Aorta (tissue), 5 donors: ENCODE data around the gene RPA1. TPM values are rescaled to one million over a fixed set of nuclear protein-coding genes. Genes with fewer than 3 reads are reported as not detected.

ENCODE experiments used
- ATAC-seq: fragments of 200-7000 bp; cut with Tn5 transposase; one replicate; pipeline ENCODE4 v1.9.1; 2022; ENCODE audit warnings: moderate library complexity; ENCODE audit not compliant: low FRiP score
- DNase-seq, 2 donors: peaks; one replicate each; pipeline ENCODE4 v3.0.0-alpha.2; 2020
- H3K27ac ChIP-seq, 2 donors: one replicate each; pipeline ENCODE4 v1.5.1; 2013; ENCODE audit warnings: low read length in 2 of 2, mild to moderate bottlenecking in 2 of 2, moderate library complexity in 2 of 2, control low read depth in 1 of 2, inconsistent platforms in 1 of 2, low read depth in 1 of 2
- H3K27me3 ChIP-seq, 2 donors: one replicate each; pipeline ENCODE4 v1.6.1; 2013; ENCODE audit warnings: control low read depth in 1 of 2, low read length in 1 of 2, mild to moderate bottlenecking in 1 of 2, moderate library complexity in 1 of 2; ENCODE audit not compliant: insufficient read depth in 2 of 2, control insufficient read depth in 1 of 2
- H3K36me3 ChIP-seq, 2 donors: one replicate each; pipeline ENCODE4 v1.6.1; 2013; ENCODE audit warnings: control low read depth in 1 of 2, low read length in 1 of 2, mild to moderate bottlenecking in 1 of 2; ENCODE audit not compliant: insufficient read depth in 2 of 2, control insufficient read depth in 1 of 2
- H3K4me1 ChIP-seq, 2 donors: one replicate each; pipeline ENCODE4 v1.6.1; 2013; ENCODE audit warnings: low read length in 2 of 2, control low read depth in 1 of 2, mild to moderate bottlenecking in 1 of 2, moderate library complexity in 1 of 2; ENCODE audit not compliant: insufficient read depth in 2 of 2, control insufficient read depth in 1 of 2
- H3K4me3 ChIP-seq, 2 donors: one replicate each; pipeline ENCODE4 v1.5.1; 2013; ENCODE audit warnings: low read length in 2 of 2, control low read depth in 1 of 2, mild to moderate bottlenecking in 1 of 2
- H3K9me3 ChIP-seq: one replicate; pipeline ENCODE4 v1.6.1; 2013; ENCODE audit warnings: mild to moderate bottlenecking, low read length; ENCODE audit not compliant: control insufficient read depth
- WGBS, 2 donors: extraction: QIAGEN DNeasy Blood & Tissue Kit; methylation state at CpG; one replicate each; pipeline ENCODE4 v1.1.7; 2013; 5-methylcytosine and 5-hydroxymethylcytosine counted together
- intact Hi-C, 2 donors: fragments of 100-400 bp; cut with DNase I; formaldehyde crosslinking; loops; one replicate each; pipeline versions ENCODE4 v1.14.2 to v1.15.0; 2022
- polyA plus RNA-seq, 2 donors: library from polyadenylated mRNA; stranded (reverse); fragments of 200-250 nt; gene quantifications; one replicate each; pipeline ENCODE4 v1.2.3, GENCODE V29; 2013
- total RNA-seq, 2 donors: library from RNA; stranded (reverse); fragmentation: NEBNext Ultra II Directional; extraction: Animal tissue kit (Norgen Biotek cat#: 25700); gene quantifications; one replicate each; pipeline ENCODE4 v1.2.1, GENCODE V29; 2021
- donor health status: healthy with polysubstance abuse.
- donor health status: Bipolar disorder and iron deficiency.
- donor health status: DM: no; HTN: no; CAD: no.
- donor health status: DM: no; HTN: no; CAD: no.
- donor health status: DM: yes; HTN: yes; CAD: no.

RPA1 gene
- total and polyA plus RNA-seq, 4 donors, result 17.2 to 75.0 (median 44.4) TPM

GRCh38 chr17:1865252-1866037 is 35.6 kb downstream of the RPA1 start:
- intact Hi-C loops, result loop anchor here (2.0 to 10.0 kb wide), 2 partner anchors 141 kb away; partner anchors contain the start of gene WDR81 (in 2 of the 2)
- H3K36me3 ChIP-seq, result peaks cover 0 to 2% of the 10 kb centered on the region in 2 donors
- WGBS, 2 donors, result 82% methylated on average over 17 of the region's 17 CpGs
- no peak overlapping the region for H3K4me3 ChIP-seq
- DNase-seq (no peak), ATAC-seq (no peak)
- H3K4me1 ChIP-seq, result no peaks in the 10 kb centered on the region
- no peaks in the 10 kb centered on the region for H3K9me3 ChIP-seq
- no peaks in the 10 kb centered on the region for H3K27me3 ChIP-seq
- H3K27ac ChIP-seq, result no peak overlapping the region

GRCh38 chr17:1867307-1867706 is 37.5 kb downstream of the RPA1 start:
- intact Hi-C loops, result loop anchor here in 1 of 2 donors (10.0 kb wide), 1 partner anchor 143 kb away; the partner anchor contains the start of gene WDR81

GRCh38 chr17:1868090-1868489 is 38.3 kb downstream of the RPA1 start:
- H3K4me1 ChIP-seq, result no peaks in the 10 kb centered on the region
- peaks cover 0 to 2% of the 10 kb centered on the region in 2 donors for H3K36me3 ChIP-seq
- DNase-seq (no peak), ATAC-seq (no peak)
- no peaks in the 10 kb centered on the region for H3K27me3 ChIP-seq
- intact Hi-C loops, result loop anchor here in 1 of 2 donors (10.0 kb wide), 1 partner anchor 143 kb away; the partner anchor contains the start of gene WDR81
- H3K4me3 ChIP-seq, result no peak overlapping the region
- WGBS, 2 donors, result 80 to 87% methylated on average over 8 of the region's 8 CpGs
- H3K9me3 ChIP-seq, result no peaks in the 10 kb centered on the region
- no peak overlapping the region for H3K27ac ChIP-seq

More at GRCh38 chr17:1867307-1867706, 37.5 kb downstream of the RPA1 start:
- Histone ChIP-seq H3K4me3 (no peak overlapping the region), H3K36me3 (peaks cover 0 to 2% of the 10 kb centered on the region in 2 donors), H3K4me1 (no peaks in the 10 kb centered on the region), H3K9me3 (no peaks in the 10 kb centered on the region), H3K27me3 (no peaks in the 10 kb centered on the region), H3K27ac (no peak overlapping the region)
- DNase-seq, result no peak
- WGBS, 2 donors, result 78 to 86% methylated on average over 3 of the region's 3 CpGs
- no peak for ATAC-seq

- no peak overlapping the region for H3K4me3 ChIP-seq
- no peaks in the 10 kb centered on the region for H3K4me1 ChIP-seq
- peaks cover 0 to 2% of the 10 kb centered on the region in 2 donors for H3K36me3 ChIP-seq
- H3K27me3 ChIP-seq, result no peaks in the 10 kb centered on the region
- no peak overlapping the region for H3K27ac ChIP-seq
- intact Hi-C loops, result loop anchor here in 1 of 2 donors (10.0 kb wide), 1 partner anchor 206 kb away; no protein-coding TSS in a partner anchor
- H3K9me3 ChIP-seq, result no peaks in the 10 kb centered on the region
- DNase-seq (no peak), ATAC-seq (no peak)
- WGBS, 2 donors, result 76 to 81% methylated on average over 3 of the region's 3 CpGs
Measured at GRCh38 chr17:1870592-1870991, 40.8 kb downstream of the RPA1 start.

GRCh38 chr17:1871756-1872155 is 42.0 kb downstream of the RPA1 start:
- ATAC-seq, result no peak
- no peak for DNase-seq
- 80 to 85% methylated on average over 5 of the region's 5 CpGs for WGBS, 2 donors
- Histone ChIP-seq H3K27me3 (no peaks in the 10 kb centered on the region), H3K36me3 (peaks cover 0 to 2% of the 10 kb centered on the region in 2 donors), H3K9me3 (no peaks in the 10 kb centered on the region), H3K4me1 (no peaks in the 10 kb centered on the region), H3K27ac (no peak overlapping the region), H3K4me3 (no peak overlapping the region)
- intact Hi-C loops, result loop anchor here in 1 of 2 donors (10.0 kb wide), 1 partner anchor 207 kb away; no protein-coding TSS in a partner anchor

GRCh38 chr17:1872254-1872653 is 42.4 kb downstream of the RPA1 start:
- Histone ChIP-seq H3K4me3 (no peak overlapping the region), H3K4me1 (no peaks in the 10 kb centered on the region), H3K27me3 (no peaks in the 10 kb centered on the region), H3K36me3 (peaks cover 0 to 2% of the 10 kb centered on the region in 2 donors), H3K9me3 (no peaks in the 10 kb centered on the region), H3K27ac (no peak overlapping the region)
- ATAC-seq (no peak), DNase-seq (no peak)
- intact Hi-C loops, result loop anchor here in 1 of 2 donors (10.0 kb wide), 1 partner anchor 207 kb away; no protein-coding TSS in a partner anchor
- 90 to 92% methylated on average over 12 of the region's 12 CpGs for WGBS, 2 donors

GRCh38 chr17:1872976-1873375 is 43.2 kb downstream of the RPA1 start:
- Histone ChIP-seq H3K27ac (no peak overlapping the region), H3K36me3 (peaks cover 0 to 2% of the 10 kb centered on the region in 2 donors)

GRCh38 chr17:1873418-1873817 is 43.6 kb downstream of the RPA1 start:
- WGBS, 2 donors, result 91 to 93% methylated on average over 9 of the region's 9 CpGs
- Histone ChIP-seq H3K36me3 (peaks cover 0 to 2% of the 10 kb centered on the region in 2 donors), H3K27me3 (no peaks in the 10 kb centered on the region), H3K27ac (no peak overlapping the region), H3K4me3 (no peak overlapping the region), H3K4me1 (no peaks in the 10 kb centered on the region), H3K9me3 (no peaks in the 10 kb centered on the region)
- intact Hi-C loops, result loop anchor here in 1 of 2 donors (10.0 kb wide), 1 partner anchor 209 kb away; no protein-coding TSS in a partner anchor
- ATAC-seq, result no peak
- no peak for DNase-seq

More at GRCh38 chr17:1872976-1873375, 43.2 kb downstream of the RPA1 start:
- Histone ChIP-seq H3K4me1 (no peaks in the 10 kb centered on the region), H3K27me3 (no peaks in the 10 kb centered on the region), H3K4me3 (no peak overlapping the region), H3K9me3 (no peaks in the 10 kb centered on the region)
- DNase-seq, result no peak
- 89 to 91% methylated on average over 4 of the region's 4 CpGs for WGBS, 2 donors
- intact Hi-C loops, result loop anchor here in 1 of 2 donors (10.0 kb wide), 1 partner anchor 208 kb away; no protein-coding TSS in a partner anchor
- no peak for ATAC-seq
